Dedifferentiated amniotic fluid mesenchymal stem cell (primary cell): Measurements from ENCODE around the gene L3HYPDH.
"Not testable (repeated sequence)": the region's sequence is repeated elsewhere in the genome, so short reads cannot be mapped to it uniquely, and the experiment has no call there.

ENCODE experiments used
- DNase-seq: peaks from one replicate; pipeline ENCODE4 v3.0.0-alpha.2; 2016; ENCODE audit errors: extremely low spot score

Gene L3HYPDH

DNA sequence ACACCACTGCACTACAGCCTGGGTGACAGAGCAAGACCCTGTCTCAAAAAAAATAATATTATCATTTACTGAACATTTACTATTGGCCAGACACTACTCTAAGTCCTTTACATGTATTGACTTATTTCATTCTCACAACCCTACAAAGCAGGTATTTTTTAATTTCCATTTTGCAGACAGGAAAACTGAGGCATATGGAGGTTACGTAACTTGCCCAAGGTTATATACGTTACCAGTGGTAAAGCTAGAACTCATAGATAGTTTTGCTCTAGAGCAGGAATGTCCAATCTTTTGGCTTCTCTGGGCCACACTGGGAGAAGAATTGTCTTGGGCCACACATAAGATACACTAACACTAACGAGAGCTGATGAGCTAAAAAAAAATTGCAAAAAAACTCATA, 5.7 kb downstream of the L3HYPDH start:
- DNase-seq: no peak

DNA sequence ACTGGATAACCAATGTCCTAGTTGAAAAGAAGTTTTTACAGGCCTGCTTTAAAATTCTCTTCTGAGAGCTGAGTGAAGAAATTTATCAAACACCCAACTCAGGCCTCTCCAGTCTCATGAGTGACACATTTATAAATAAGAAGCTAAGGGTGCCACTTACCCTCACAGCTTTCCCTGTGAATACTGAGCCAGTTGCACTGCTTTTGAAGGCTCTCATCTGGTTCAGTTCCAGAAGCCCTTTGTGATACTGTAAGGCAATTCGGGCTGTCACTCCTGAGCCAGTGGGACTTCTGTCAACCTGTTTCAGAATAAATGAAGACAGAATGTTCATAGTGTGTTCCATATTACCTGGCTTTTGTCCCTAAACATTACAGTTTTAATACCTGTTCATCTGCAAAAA, 8.5 kb downstream of the L3HYPDH start:
- DNase-seq: no peak

DNA sequence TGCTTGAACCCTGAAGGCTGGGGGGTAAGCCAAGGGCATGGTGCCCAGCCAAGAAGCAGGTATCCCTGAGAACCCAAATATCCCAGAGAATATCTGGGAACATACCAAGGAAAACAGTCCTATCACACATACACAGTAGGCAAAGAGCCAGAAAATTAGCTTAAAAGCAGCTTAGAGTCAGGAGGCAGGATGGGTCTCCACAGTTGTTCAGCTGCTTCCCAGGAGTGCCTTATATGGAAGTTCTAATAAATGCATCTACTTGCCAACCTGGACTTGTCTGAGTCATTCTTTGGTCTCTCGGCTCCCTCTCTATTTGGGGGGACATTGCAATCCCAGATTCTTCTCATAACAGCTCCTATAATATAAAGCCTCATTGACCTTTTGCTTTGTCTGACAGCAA, 10.0 kb downstream of the L3HYPDH start:
- DNase-seq: no peak

DNA sequence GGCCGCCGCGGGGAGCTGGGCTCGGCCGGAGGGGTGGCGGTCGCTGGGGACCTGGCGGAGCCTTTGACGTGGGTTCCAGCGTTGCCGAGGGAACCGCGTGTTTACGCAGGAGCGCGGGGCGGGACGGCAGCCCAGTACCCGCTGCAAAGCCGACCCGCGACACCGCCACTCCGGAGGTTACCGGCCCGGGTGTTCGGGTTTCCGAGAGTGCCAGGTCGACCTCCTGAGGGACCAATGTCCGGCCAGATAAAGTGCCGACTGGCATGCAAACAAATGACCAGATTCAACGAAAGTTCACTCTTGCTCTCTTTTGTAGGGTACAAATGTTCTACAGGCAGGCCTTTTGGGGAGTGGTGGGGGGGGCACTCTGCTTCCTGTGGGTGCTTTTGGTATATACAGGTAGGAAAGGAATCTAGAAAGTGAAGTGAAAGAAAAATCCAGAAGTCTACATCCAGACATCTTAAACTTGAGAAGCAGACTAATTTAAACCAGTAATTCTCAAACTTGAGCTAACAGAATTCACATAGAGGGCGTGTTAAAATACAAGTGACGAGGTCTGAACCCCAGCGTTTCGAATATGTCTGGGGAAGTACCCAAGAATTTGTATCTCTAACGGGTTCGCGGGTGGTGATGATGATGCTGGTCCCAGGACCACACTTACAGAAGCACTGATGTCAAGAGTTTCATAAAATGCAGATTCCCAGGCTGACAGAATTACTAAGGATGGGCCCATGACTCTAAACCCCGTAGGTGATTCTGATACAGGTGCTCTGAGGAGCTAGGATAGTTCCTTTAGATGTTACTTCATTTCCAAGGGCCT, 18.7 kb downstream of the L3HYPDH start, which contains the start of gene GPR135:
Gene GPR135 (minus strand): TSS at position 65 of the 820 bp plus-strand sequence. CDS start 154 bp downstream, outside the sequence.
- DNase-seq: no peak

DNA sequence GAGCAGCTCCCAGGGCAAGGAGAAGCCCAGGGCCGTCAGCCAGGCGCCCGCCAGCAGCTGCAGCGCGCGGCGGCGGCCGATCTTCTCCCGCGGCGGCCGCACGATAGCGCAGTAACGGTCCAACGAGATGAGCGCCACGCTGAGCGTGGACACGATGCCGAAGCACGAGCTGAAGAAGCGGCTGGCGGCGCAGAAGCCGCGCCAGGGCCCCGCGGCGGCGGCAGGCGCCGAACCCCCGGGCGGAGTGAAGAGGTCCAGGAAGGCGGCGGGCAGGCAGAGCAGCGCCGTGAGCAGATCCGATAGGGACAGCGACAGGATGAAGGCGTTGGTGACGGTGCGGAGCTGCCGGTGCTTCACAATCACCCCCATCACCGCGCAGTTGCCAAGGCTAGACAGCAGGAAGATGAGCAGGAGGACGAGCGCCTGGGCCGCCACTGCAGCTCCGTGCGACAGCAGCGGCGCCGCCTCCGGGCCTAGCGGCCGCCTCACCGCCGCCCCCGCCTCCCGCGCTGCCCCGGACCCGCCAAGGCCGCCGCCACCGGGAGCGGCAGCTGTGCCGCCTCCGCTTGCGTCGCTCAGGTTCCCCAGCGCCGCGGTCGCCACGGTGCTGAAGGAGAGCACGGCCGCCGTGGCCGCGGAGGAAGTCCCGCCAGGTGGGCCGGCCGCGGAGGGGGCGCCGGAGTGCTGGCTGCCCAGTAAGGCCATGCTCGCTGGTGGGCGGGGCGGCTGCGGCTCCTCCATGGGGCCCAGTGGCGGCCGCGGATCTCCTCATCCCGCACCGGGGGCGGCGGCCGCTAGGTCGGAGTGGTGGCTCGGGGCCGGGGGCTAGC, 19.5 kb downstream of the L3HYPDH start:
- no peak for DNase-seq

DNA sequence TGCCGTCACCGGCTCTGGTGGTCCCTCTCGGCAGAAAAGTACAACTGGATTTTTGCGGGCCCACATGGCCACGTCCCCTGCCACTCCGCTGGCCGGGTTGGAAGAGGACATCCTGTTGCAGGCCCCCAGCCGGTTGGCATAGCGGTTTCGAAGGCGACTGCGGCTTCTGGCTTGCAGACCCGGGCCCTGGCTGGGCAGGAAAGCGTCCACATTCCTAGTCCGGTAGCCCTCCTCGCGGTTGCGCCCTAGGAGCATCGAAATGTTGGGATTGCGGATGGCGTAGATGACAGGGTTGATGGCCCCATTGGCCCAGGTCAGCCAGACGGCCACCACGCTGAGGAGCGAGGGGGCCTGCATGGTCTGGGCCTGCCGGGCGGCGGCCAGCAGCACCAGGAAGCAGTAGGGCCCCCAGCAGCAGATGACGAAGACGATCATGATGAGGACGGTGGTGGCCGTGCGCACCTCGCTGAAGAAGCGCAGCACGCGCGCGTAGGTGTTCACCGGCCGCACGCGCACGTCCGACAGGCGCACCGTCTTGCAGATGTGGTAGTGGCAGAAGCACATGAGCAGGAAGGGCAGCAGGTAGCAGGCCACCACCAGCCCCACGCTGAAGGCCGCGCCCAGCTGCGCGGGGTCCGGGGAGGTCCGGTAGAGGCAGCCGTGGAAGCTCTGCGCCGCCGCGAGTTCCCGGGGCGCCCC, 20.3 kb downstream of the L3HYPDH start:
- DNase-seq: no peak

DNA sequence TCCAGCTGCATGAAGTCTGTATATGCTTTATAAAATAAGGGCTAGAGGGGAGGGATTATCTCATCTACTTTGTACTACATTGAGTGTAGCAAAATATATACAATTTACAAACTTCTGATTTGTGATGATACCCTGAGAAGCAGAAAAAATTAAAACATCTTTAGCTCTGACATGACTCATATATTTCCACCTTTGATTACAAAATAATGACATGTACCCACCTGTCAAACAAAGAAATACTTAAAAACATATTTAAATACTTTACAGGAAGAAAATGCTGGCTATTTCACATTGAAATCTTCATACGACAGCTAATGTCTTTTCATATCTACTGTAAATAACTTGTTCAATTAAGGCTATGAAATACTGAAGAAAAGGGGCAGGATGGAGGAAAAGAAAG, 22.3 kb downstream of the L3HYPDH start:
- no peak for DNase-seq

DNA sequence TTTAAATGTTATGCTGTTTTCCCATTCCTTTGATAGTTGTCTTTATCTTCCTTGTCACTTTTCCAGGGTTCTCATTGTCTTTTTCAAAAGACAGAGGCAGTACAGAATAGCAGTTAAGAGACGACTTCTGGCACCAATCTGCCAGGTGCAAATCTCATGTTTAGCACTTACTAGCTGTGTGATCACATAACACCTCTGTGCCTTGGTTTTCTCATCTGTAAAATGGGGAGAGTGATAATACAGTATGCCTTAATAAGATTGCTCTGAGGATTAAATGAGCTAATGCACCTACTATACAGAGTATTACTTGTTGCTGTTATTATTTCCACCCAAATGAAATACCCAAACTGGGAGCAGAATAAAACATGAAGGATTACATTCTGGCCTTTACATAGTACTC, 23.8 kb downstream of the L3HYPDH start:
- no peak for DNase-seq

DNA sequence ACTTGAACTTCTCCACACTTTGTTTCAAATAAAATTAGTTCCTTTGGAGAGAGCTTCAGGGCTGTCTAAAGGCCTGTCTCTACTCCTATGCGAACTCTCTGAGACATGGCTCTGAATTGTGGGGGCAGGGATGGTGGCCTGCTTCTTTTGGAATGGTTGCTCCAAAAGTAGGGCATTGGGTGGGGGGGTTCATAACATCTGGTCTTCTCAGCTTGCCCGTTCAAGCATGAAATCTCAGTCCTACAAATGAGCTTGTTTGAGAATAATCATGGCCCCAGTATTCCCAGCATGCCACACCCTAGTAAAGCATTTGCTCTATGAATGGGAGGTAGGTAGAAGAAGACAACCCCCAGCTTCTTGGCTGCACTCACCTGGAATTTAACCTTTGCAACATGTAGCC, 25.7 kb downstream of the L3HYPDH start:
- no peak for DNase-seq

DNA sequence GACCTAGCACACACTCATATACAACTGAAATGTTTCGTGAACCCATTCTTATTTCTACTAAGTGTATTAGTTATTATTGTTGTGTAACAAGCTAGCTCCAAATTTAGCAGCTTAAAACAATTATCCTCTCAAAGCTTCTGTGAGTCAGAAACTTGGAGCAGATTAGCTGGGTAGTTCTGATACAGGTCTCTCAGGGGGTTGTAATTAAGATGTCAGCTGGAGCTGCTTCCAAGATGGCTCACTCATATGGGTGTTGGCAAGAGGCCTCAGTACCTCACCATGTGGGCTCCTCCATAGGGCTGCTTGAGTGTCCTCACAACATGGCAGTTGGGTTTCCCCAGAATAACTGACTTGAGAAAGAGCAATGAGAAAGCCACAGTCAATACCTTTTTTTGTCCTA, 28.8 kb downstream of the L3HYPDH start:
- DNase-seq: no peak

DNA sequence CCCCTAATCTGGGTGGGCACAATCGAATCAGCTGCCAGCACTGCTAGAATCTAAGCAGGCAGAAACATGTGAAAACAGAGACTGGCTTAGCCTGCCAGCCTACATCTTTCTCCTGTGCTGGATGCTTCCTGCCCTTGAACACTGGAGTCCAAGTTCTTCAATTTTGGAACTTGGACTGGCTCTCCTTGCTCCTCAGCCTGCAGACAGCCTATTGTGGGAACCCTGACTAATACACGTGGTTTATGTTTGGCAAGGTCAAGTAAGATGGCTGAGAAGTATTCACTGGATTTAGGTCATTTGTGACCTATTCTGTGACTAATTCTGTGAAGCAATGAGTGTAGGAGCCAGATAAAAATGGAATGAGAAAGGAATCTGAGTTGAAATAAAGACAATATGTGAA, 30.1 kb downstream of the L3HYPDH start:
- peak; percentile 93 for DNase-seq

DNA sequence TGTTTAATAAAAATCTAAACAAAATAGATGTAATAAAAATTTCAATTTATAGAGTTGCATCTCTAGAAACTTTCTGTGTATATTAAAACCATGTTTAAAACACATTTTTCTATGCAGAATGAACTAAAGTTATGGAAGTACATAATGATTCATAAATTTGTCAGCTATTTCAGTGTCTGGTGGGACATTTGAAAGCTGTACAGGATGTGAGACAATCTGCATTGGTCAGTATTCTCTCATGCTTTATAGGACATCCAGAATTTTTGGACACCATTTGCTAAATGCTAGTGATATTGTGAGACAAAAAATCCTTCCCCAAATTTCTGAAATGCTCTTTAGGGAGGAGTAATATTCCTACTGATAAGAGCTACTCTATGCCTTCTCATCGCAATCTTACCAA, 32.4 kb downstream of the L3HYPDH start:
- no peak for DNase-seq

DNA sequence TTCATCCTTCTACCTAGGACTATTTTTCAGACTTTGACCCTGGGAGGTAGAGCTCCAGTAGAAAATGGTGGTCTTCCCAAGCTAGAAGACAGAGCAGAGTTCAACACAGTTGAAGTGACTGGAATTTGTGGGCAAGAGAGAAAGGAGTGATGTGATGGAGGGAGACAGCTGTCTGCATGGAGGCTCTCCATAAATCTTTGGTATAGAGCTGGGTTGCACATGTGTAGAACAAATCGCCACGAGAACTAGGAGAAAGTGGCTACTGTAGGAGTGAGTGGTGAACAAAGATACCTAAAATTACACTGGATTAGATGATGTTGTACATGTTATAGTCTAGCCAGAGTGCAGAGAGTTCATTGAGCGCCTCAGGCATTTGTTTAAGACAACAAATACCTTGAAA, 33.5 kb downstream of the L3HYPDH start:
- no peak for DNase-seq

DNA sequence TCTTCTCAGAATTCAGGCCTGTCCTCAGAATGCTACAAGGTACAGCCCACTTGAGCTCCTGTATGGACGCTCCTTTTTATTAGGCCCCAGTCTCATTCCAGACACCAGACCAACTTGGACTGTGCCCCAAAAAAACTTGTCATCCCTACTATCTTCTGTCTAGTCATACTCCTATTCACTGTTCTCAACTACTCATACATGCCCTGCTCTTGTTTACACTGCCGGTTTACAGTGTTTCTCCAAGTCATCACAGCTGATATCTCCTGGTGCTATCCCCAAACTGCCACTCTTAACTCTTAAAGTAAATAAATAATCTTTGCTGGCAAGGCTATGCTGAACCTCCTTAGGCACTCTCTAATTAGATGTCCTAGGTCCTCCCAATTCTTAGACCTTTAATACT, 35.5 kb downstream of the L3HYPDH start:
- DNase-seq: not testable (repeated sequence)

DNA sequence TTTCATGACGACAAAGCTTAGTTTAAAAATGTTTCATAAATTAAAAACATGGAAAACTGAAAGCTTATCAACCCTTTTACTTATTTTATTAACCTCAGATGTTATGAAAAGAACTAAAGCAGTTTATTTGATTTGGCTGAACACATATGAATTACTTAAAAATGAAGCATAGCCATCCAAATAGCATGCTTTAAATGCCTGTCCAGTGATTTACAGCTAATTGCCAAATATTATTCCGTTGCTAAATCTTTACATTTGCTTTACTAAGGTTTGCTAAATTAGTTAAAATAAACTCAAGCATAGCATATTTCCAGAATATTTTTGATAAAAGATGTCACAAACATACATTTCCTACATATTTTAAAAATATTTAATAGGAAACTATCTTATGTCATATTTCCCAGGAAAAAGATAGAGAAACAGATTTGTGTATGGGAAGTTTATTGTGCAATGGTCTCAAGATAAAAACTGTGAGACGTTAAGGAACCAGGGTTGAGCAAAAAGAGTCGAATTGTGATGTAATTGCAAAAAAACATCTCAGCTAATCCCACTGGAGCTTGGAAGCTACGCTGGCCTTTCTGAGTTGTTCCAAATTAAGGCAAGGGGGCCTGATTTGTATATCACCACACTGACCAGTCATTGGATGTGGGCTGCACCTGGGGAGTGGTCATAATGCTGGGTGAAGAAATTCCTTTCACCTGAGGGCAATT, 44.8 kb downstream of the L3HYPDH start:
- peak; percentile 38 for DNase-seq

DNA sequence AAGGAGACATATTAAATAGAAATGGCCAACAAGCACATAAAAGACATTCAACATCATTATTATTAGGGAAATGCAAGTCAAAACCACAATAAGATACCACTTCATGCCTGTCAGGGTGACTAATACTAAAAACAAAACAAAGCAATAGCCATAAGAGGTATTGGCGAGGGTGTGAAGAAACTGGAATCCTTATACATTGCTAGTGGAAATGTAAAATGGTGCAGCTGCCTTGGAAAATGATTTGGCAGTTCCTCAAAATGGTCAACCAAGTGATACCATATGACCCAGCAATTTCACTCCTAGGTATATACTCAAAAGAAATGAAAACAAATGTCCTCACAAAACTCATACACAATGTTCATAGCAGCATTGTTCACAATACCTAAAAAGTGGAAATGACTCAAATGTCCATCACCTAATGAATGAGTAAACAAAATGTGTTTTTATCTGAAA, 46.0 kb downstream of the L3HYPDH start:
- DNase-seq: no peak

DNA sequence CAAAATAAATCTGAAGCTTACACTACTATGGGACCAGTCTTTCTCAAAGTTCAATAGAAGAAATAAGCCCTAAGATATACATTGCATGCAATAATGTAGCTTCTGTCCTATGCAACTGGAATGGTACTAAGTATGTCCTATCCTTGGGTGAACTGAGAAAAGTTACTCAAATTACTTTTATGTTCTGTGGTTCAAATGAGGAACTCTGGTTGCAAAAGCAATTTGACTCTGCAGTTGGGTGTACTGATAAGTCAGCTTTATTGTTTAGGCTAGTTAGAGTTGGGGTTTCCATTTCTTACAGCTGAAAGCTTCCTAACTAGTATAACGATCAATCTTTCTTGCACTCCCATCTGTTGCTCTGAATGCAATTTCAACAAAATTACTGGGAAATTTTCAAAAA, 48.2 kb downstream of the L3HYPDH start:
- no peak for DNase-seq

DNA sequence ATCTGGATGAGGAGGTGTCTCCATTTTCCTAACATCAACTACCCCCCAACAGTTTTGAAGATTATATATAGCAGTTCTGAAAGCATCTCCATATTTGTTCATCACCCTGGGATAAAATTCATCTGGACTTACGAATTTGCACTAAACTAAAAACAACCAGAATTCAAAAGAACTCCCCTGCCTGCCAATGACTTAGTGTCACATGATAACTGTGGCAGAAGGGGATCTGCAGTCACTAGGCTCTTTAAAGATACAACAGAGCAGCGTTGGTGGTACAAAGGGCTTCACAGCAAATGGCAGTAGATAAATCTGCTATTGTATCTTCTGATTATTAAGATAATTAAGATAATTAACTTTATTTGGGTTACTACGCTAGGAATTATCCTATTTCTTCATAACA, 49.1 kb downstream of the L3HYPDH start:
- no peak for DNase-seq

DNA sequence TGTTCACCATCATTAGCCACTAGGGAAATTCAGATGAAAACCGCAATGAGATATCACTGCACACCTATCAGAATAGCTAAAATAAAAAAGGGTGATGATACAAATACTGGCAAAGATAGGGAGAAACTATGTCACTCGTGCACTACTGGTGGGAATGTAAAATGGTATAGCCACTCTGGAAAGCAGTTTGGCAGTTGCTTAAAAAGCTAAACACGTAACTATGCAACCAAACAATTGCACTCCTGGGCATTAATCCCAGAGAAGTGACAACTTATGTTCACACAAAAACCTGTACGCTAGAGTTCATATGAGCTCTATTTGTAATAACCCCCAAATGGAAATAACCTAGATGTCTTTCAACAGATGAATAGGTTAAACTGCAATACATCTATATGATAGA, 54.4 kb downstream of the L3HYPDH start:
- DNase-seq: no peak

DNA sequence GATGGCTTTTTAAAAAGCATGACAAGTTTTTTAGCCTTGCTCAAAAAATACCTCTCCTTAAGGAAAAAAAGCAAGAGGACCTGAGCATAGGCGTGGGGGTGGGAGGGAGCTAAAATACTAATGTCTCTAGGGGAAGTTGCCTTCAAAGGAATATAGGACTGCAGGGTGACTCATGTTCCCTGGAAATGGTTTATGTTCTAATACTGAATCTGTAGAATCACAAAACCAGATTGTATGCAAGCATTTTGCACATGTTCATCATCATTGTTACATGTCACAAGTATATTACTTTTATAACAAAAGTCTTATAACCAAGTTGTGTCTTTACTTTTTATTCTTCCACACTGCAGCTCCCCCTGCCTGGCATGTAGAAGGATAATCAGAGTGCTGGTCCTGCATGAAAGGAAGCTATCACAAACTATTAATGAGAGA, 55.6 kb downstream of the L3HYPDH start:
- DNase-seq: peak; percentile 22
